H4 (cell line): ENCODE data around the gene NWD2. TPM values are rescaled to one million over a fixed set of nuclear protein-coding genes. Genes with fewer than 3 reads are reported as not detected.
"Not testable (repeated sequence)": the region's sequence is repeated elsewhere in the genome, so short reads cannot be mapped to it uniquely, and the experiment has no call there.

Experiments used
- DNase-seq: peaks from one replicate; pipeline ENCODE4 v3.0.0-alpha.2; 2015; ENCODE audit warnings: low spot score
- total RNA-seq: library from RNA; depleted of rRNA; stranded (reverse); fragments of >200 nt; shearing (Covaris generic); gene quantifications from 2 replicates; pipeline ENCODE4 v1.2.3, GENCODE V29; 2014; rRNA removed

Gene NWD2
- total RNA-seq, result not detected in 2 replicates

- DNase-seq, result no peak
Observed at GRCh38 chr4:37244583-37245390, at the start of gene NWD2. Gene NWD2, plus strand, starts transcription at chr4:37244743. Its CDS starts 325 bp downstream, at chr4:37245068.

- DNase-seq, result no peak
Observed at GRCh38 chr4:37197899-37198298, 46.6 kb upstream of the NWD2 start.

- not testable (repeated sequence) for DNase-seq
Observed at GRCh38 chr4:37204740-37205139, 39.8 kb upstream of the NWD2 start.

- no peak for DNase-seq
Observed at GRCh38 chr4:37216209-37216608, 28.3 kb upstream of the NWD2 start.

GRCh38 chr4:37219242-37219641, 25.3 kb upstream of the NWD2 start:
- no peak for DNase-seq

GRCh38 chr4:37219990-37220389, 24.6 kb upstream of the NWD2 start:
- no peak for DNase-seq

- no peak for DNase-seq
Observed at GRCh38 chr4:37220685-37221084, 23.9 kb upstream of the NWD2 start.

GRCh38 chr4:37223732-37224131, 20.8 kb upstream of the NWD2 start:
- DNase-seq, result no peak

- no peak for DNase-seq
Observed at GRCh38 chr4:37224854-37225253, 19.7 kb upstream of the NWD2 start.

- no peak for DNase-seq
Observed at GRCh38 chr4:37225778-37226177, 18.8 kb upstream of the NWD2 start.

GRCh38 chr4:37232315-37232714, 12.2 kb upstream of the NWD2 start:
- DNase-seq, result no peak

- no peak for DNase-seq
Observed at GRCh38 chr4:37236165-37236564, 8.4 kb upstream of the NWD2 start.

GRCh38 chr4:37241647-37242046, 2.9 kb upstream of the NWD2 start:
- no peak for DNase-seq

GRCh38 chr4:37243051-37243450, 1.5 kb upstream of the NWD2 start:
- no peak for DNase-seq

GRCh38 chr4:37243722-37244582, 591 bp upstream of the NWD2 start:
- no peak for DNase-seq

GRCh38 chr4:37245391-37245954, 930 bp downstream of the NWD2 start:
- DNase-seq, result no peak

- no peak for DNase-seq
Observed at GRCh38 chr4:37246891-37247290, 2.3 kb downstream of the NWD2 start.

GRCh38 chr4:37258221-37258620, 13.7 kb downstream of the NWD2 start:
- DNase-seq, result no peak

GRCh38 chr4:37268319-37268718, 23.8 kb downstream of the NWD2 start:
- DNase-seq, result no peak

- no peak for DNase-seq
Observed at GRCh38 chr4:37279121-37279520, 34.6 kb downstream of the NWD2 start.

- DNase-seq, result peak; percentile 93
Observed at GRCh38 chr4:37279894-37280592, 35.5 kb downstream of the NWD2 start.

GRCh38 chr4:37299468-37299867, 54.9 kb downstream of the NWD2 start:
- DNase-seq, result no peak
